GM21367 (cell line): ENCODE data around the gene PCED1B.
"Not testable (repeated sequence)": the region's sequence is repeated elsewhere in the genome, so short reads cannot be mapped to it uniquely, and the experiment has no call there.

Experiments used
- ATAC-seq: cut with Tn5 transposase; IDR thresholded peaks from one replicate; pipeline ENCODE4 v1.9.1; 2021; ENCODE audit not compliant: unreplicated experiment

Gene PCED1B

DNA sequence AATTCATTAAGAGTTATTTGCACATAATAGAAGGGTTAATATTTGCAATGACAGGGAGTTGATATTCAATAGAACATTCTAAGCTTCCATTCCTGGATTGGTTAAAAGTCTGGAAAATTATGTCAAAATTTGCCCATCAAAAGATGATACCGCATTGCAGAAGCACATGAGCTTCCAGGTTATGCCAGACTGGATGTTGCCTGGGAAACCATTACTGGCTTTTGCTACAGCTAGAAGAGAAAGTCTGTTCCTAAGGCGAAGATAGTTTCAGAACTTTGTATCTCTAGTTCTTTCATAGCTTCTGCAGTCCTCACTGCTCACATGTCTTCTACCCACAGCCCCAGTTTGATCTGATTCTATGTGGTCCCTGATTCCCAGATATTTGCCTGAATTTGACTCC lies 122.8 kb downstream of the PCED1B start:
- no peak for ATAC-seq

DNA sequence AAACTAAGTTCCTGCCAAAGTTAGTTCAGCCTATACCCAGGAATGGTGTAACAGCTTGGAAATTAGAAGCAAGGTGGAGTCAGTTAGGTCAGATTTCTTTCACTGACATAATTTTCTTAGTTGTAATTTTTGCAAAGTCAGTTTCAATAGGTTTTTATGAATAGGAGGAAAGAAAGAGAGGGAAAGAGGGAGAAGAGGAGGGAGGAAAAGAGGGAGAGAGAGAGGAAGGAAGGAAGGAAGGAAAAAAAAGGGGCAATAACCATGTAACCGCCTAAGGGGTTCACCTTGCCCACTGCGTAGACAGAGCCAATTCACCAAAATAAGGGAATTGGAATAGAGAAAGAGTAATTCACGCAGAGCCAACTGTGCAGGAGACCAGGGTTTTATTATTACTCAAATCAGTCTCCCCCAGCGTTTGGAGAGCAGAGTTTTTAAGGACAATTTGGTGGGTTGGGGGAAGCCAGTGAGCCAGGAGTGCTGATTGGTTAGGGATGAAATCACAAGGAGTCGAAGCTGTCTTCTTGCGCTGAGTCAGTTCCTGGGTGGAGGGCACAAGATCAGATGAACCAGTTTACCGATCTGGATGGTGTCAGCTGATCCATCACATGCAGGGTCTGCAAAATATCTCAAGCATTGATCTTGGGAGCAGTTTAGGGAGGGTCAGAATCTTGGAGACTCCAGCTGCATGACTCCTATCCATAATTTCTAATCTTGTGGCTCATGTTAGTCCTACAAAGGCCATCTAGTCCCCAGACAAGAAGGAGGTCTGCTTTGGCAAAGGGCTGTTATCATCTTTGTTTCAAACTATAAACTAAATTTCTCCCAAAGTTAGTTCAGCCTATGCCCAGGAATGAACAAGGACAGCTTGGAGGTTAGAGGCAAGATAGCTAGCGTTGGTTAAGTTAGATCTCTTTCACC lies 126.4 kb downstream of the PCED1B start:
- ATAC-seq: no peak

DNA sequence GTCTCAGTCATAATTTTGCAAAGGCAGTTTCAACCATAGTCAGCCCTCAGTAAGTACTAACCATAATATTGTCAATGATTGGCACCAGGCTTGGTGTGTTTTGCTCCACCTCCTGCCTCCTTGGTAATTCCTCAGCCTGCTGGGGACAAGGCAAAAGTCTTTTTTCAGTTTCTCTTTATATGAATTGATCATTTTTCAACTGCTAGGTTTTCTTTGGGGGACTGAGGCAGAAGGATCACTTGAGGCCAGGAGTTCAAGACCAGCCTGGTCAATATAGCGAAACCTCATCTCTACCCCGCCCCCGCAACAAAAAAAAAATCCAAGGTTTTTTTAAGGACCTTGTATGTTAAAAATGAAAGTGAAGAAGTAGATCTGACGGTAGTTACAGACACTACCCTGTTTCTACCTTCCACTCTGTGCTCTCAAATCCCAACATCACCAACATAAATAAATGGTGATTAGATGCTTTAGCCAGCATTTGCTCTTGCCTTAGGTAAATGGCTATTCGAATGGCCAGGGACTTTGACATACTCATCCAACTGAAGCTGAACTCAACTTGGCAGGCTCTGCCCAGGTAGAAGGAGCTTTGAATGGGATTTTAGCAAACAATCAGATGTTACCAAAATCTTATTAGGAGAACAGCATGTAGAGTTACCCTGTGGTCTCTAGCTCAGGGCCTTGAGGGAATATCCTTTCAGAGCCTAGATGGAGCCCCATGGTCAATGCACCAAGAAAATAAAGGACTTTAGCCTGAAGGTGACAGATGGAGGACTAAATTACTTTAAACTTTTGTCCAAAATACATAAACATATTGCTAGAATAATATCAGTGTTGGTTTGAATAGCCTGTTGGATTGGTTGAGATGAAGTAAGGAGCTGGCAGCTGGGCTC lies 127.3 kb downstream of the PCED1B start:
- no peak for ATAC-seq

DNA sequence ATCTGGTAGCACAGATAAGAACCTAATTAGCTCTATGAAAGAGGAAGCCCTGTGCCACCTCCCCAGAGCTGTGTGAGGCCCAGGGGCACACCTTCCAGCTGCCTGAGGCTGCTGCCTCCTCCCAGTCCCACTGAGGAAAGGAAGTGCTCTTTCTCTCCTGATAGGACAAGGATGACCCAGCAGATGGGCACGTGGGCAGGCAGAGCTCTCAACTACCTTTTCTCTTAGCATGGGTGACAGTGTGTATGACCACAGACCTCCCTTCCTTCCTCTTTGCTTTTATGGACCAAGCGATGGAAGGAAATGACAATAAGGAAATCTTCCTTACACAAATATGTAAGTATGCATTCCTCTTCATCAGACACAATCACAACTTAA lies 127.9 kb downstream of the PCED1B start:
- peak; percentile 64 for ATAC-seq

DNA sequence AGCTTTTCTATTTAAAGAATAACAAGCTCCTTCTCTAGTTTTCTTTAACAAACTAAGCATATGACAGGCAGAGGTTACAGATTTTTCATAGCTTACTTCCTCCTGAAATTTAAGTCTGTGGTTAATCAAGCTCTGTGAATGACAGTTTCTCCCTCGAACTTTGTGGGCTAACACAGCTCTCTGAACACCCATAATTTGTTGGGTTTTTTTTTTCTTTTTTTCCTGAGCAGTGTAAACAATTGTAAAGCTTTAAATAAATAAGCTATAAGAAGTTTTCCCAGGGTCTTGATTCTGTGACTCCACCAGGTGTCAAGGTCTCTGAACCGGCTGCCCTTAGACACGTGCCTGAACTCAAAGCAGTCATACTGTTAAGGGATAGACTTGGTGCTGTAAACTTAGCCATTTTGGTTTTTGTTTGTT lies 128.4 kb downstream of the PCED1B start:
- peak; percentile 51 for ATAC-seq

DNA sequence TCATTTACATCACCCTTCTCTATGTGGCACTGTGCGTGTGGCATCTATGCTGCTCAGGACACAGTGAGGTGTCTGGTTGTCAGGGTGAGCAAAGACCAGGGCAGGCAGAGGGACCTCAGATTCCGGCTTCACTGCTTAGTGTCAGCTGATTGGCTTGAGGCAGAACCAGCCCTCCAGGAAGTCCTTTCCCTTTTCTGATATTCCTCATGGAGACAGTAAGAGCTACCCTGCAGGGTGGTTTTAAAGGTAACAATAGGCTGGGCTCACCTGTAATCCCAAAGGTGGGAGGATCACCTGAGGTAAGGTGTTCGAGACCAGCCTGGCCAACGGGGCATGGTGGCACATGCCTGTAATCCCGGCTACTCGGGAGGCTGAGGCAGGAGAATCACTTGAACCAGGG lies 129.6 kb downstream of the PCED1B start:
- no peak for ATAC-seq

DNA sequence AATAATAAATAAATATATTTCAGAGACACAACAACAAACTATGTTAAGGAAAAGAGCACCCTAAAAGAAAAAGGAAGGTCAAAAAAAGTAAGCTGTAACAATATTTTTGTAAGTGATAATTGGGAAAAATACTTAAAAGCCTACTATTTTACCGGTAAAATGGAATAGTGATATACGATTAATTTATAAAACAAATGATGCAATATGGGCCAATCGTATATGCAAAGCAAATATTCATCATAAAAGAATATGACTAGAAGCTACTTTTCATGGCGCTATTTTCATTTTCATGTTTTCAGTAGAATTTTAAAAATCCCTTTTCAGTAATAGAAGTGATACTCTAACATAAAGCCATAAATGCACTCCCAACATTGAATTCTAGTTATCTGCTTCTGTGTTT lies 131.4 kb downstream of the PCED1B start:
- no peak for ATAC-seq

DNA sequence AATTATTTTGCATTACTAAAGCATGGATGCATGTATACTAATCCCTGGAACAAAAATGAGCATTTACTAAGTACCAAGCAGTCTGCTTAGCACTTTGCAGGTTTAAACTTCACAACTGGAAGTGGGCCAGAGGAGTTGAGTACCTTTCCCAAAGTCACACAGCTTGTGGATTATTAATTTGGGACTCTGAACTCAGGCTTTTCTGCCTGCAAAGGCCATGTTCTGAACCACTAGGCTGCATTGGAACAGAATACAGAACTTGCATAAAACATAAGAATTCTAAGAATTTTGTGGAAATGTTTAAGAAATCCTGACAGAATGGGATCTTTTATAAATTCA lies 133.2 kb downstream of the PCED1B start:
- no peak for ATAC-seq

DNA sequence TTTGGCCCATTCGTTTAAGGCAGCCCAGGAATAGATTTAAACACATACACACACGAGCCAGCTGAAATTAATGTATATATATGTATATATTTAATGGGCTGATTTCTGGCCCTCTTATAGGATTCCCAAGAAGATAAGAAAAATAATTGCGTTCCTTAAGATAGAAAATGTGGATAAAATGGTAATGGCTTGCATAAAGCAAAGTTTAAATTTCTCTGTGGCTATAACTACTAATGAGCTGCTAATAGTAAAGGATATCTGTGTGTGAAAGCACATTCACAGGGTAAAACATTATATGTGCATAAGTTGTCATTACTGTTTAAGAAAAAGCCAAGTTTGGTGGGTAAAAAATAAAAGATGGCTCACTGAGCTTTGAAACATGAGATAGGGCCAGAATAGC lies 134.0 kb downstream of the PCED1B start:
- ATAC-seq: no peak

DNA sequence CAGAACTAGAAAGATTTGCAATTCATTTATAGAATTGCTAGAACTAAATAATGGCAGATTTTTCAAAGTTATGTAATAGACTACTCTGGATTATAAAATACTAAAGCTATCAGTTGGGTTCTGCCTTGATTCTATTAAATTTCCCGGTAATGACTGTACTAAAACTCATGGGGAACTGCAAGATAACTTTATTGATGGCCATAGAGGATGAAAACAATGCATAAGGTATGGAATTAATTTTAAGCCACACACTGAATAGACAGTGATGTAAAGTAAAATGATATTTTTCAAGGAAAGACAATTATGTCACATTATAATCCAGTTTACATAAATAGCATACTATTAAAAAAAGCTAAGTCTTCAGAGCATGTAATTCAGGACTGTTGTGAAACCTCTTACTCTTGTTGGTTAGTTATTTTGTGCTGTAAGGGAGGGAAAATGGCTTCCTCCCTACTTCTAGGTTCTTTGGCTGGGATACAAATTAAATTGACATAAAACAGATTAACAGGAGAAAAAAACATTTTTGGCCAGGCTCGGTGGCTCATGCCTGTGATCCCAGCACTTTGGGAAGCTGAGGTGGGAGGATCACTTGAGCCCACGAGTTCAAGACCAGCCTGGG lies 134.7 kb downstream of the PCED1B start:
- ATAC-seq: no peak

DNA sequence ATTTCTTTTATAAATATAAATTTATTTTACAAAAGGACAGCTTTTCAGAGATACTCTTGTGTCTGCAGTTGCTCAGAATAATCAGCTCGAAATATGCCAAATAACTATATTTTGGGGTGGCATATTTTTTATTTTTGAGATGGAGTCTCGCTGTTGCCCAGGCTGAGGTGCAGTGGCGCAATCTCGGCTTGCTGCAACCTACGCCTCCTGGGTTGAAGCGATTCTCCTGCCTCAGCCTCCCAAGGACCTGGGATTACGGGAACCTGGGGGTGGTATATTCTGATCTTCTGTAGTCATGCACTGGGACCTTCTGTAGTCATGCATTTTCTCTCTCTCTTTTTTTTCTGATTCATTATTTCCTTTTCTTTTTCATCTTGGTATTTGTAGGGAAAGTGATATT lies 135.3 kb downstream of the PCED1B start:
- ATAC-seq: no peak

DNA sequence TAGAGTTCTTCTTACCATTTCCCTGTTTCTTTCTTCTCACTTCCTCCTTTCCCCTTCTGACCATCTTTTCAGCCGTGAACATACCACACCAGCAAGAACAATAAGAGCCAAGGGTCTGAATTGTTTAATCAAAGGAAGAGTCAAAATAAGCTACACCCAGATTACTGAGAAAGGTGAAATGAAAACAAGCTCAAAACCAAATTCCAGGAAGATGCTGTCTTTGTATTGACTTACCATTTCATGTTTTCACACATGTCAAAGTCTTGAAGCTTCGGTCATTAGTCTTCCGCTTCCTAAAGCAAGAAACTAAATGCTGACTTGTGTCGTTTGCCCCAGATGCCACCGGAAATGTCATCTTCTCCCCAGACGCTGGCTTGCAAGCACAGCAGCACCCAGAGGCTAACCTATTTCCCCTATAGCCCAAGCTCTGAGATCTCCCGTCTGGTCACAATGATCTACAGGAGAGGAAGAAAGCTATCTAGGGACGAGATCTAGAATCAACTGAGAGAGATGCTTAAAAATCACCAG lies 136.8 kb downstream of the PCED1B start:
- ATAC-seq: peak; percentile 70

DNA sequence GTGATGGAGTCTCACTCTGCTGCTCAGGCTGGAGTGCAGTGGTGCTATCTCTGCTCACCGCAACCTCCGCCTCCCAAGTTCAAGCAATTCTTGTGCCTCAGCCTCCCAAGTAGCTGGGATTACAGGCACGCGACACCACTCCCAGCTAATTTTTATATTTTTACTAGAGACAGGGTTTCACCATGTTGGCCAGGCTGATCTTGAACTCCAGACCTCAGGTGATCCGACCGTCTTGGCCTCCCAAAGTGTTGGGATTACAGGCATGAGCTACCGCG lies 138.1 kb downstream of the PCED1B start:
- ATAC-seq: not testable (repeated sequence)

DNA sequence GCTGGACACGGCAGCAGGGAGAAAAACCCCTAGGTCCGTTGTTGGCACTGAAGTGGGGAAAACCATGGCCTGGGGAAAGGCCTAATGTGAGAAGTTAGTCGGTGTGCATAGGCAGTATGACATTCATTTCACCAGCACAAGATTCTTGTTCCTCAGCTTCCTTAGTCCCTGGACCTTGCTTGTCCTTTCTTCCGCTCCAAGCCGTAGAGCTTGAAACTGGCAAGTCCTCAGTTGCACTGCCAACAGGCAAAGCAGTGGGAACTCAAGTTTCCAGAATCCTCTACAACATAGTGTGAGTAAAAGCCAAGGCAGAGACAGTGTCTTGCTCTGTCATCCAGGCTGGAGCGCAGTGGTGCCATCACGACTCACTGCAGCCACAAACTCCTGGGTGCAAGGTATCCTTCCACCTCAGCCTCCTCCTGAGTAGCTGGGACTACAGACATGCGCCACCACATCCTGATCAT lies 138.8 kb downstream of the PCED1B start:
- peak; percentile 21 for ATAC-seq

DNA sequence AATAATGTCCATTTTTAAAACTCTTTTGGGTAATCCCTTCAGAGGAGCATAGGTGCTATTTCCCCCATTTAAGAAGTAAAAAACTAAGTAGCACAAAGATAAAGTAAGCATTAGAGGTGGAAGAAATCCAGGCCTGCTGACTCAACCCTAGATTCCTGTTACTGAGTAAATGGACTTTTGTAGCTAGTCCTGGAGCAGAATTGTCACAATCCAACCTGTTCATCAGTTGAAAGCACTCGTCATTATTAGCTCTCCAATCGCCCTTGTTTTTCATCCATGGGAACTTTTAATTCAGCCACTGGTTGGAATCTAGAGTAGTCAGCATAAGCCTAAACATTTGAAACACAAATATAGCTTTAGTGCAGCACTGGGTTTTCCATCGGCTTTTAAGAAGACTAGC lies 139.8 kb downstream of the PCED1B start:
- no peak for ATAC-seq

DNA sequence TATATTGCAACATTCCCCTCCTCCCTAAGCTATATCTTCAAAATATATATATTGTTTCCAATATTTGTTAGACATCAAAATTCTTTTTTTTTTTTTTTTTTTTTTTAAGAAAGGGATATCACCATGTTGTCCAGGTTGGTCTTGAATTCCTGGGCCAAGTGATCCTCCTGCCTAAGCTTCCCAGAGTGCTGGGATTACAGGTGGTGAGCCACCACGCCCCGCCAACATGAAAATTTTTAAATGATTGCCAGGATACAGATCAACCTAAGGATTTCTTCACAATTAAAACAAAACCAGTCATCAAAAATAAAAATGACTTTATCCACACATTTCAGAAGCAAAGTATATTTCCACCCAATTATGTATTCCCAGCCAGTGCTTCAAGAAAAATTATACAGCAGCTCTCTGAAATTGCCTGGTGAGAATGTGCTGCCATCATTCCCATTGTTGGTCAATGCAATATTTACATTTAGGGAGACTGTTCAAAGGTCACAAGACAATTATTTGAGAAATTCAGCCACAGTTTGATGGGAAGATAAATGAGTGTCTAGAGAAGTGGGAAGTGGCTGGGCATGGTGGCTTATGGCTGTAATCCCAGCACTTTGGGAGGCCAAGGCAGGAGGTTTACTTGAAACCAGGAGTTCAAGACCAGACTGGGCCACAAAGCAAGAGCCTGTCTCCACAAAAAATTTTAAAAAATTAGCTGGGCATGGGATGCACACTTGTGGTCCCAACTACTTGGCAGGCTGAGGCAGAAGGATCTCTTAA lies 142.0 kb downstream of the PCED1B start:
- no peak for ATAC-seq

DNA sequence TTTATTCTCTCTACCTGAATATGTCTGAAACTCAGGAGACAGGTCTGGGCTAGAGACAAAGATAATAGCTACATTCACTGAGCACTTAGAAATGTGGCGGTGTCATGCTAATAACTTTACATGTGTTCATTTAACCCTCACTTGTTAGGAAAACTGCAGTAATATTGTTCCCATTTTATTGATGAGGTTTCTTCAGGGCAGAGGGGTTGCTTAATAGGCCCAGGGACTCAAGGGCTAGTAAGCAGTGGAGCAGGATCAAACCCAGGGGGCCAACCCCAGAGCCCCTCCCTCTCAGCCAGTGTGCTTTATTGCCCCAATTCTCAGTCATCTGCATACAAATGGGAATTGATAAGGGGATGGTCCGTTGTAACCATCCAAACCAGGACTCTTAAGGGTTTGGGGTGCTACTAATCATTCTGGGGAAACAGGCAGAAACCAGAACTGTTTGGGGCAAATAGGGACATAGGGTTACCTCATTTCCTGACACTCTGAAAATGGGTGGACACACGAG lies 143.2 kb downstream of the PCED1B start:
- ATAC-seq: no peak

DNA sequence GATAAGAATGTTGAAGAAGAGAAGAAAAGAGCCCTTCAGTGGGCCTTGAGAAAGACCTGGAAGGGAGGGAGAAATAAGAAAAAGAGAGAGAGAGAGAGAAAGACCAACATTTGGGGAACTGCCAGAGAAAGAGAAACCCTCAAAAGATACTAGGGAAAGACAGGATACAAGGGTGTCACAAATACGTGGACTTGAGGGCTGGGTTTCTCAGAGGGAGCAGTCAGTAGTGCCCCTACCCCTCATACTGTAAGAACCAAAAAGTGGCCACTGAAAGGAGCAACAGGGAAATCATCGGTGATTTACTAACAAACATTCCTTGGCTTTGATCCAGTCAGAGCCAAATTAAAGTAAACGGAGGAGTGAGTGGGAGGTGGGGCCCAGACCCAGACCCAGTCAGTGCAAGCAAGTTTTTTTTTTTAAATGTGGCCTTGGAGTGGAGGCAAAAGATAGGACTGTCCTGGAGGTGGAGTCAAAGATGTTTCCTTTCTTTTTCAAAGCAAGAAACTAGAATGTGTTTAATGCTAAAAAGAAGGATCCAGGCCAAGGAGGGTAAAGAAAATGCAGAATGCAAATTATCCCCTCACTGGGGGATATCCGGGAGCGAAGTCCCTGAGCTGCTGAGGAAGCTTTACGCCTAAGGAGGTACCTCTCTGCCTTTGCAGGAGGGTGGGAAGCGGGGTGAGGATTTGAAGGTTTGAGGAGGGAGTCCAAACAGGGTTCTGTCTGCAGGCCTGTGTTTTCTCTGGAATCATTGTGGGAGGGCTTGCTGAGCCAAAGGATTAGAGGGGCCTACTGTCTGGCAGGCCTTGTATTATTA lies 143.8 kb downstream of the PCED1B start:
- ATAC-seq: no peak

DNA sequence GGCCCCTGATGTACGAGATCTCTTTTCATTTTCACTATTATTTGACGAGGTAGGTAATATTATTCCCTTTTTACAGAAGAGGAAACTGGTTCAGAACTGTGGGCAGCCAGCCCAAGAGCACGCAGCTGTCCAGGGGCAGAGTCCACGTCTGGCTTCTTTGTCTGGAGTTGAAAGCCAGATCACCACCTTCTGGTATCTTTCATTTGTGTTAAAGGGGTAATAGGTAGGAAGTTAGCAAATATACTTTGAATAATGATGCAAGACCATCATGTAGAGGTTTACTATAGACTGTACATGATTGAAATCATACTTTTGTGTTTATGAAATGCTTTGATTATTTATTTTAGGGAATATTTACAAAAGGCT lies 144.4 kb downstream of the PCED1B start:
- ATAC-seq: no peak
